ENCODE results near the gene DMD.

The DMD gene

GRCh38 chrX:31633349-31633748 is 1578.0 kb downstream of the DMD start:
- H3K4me3 ChIP-seq (ENCODE audit: low read length) = no peak overlapping the region
- H3K9ac ChIP-seq (ENCODE audit: low read length) = no peak overlapping the region
- H4K20me1 ChIP-seq (ENCODE audit: insufficient read depth, low read length) = no peaks in the 10 kb centered on the region
- TF ChIP-seq, protein P1, sequence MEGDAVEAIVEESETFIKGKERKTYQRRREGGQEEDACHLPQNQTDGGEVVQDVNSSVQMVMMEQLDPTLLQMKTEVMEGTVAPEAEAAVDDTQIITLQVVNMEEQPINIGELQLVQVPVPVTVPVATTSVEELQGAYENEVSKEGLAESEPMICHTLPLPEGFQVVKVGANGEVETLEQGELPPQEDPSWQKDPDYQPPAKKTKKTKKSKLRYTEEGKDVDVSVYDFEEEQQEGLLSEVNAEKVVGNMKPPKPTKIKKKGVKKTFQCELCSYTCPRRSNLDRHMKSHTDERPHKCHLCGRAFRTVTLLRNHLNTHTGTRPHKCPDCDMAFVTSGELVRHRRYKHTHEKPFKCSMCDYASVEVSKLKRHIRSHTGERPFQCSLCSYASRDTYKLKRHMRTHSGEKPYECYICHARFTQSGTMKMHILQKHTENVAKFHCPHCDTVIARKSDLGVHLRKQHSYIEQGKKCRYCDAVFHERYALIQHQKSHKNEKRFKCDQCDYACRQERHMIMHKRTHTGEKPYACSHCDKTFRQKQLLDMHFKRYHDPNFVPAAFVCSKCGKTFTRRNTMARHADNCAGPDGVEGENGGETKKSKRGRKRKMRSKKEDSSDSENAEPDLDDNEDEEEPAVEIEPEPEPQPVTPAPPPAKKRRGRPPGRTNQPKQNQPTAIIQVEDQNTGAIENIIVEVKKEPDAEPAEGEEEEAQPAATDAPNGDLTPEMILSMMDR (IDR thresholded peaks at IDR 0.05; ENCODE audit: low read depth, low read length) = no peak
- no peak for TF ChIP-seq EZH2phosphoT487 (IDR thresholded peaks at IDR 0.05; ENCODE audit: low read depth)
- H3K9me3 ChIP-seq (ENCODE audit: insufficient read depth, low read length) = no peaks in the 10 kb centered on the region
- no peaks in the 10 kb centered on the region for H3K36me3 ChIP-seq (replicated peaks; ENCODE audit: low read depth, low read length)
- no peak overlapping the region for H3K27ac ChIP-seq (ENCODE audit: low read length)
- H3K4me2 ChIP-seq (ENCODE audit: low read length) = no peak overlapping the region
- H3K27me3 ChIP-seq (ENCODE audit: low read depth, low read length) = no peaks in the 10 kb centered on the region
- H2AFZ ChIP-seq (ENCODE audit: low read depth, low read length) = no peak overlapping the region
- H3K4me1 ChIP-seq (ENCODE audit: low read length) = peaks cover 44% of the 10 kb centered on the region
- no peaks in the 10 kb centered on the region for H3K79me2 ChIP-seq (ENCODE audit: low read length)

DNA sequence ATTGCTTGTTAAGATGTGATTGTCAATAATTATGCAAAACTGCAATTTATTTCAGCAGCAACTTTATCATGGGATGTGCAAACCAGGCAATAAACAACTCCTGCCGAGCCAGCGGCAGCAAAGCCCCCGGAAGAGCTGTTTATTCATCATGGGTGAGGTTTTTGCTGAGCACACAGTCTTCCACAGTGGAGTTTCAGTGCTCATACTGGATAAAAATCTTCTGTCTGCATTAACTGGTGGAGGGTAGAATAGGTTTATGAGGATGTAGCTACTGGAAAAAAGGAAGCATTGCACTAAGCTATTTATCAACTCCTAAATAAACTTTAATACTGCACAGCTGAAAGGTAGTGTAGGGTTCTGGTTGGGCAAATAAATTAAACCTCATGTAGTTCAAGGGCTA is 1582.2 kb downstream of the DMD start:
- TF ChIP-seq, protein P1 (IDR thresholded peaks at IDR 0.05; ENCODE audit: low read depth, low read length) = no peak
- TF ChIP-seq EZH2phosphoT487 (IDR thresholded peaks at IDR 0.05; ENCODE audit: low read depth) = no peak
- Histone ChIP-seq H3K27me3 (ENCODE audit: low read depth, low read length) (no peaks in the 10 kb centered on the region), H2AFZ (ENCODE audit: low read depth, low read length) (no peak overlapping the region), H3K4me3 (ENCODE audit: low read length) (no peak overlapping the region), H3K36me3 (replicated peaks; ENCODE audit: low read depth, low read length) (no peaks in the 10 kb centered on the region), H3K79me2 (ENCODE audit: low read length) (no peaks in the 10 kb centered on the region), H3K4me1 (ENCODE audit: low read length) (peaks cover 57% of the 10 kb centered on the region), H4K20me1 (ENCODE audit: insufficient read depth, low read length) (no peaks in the 10 kb centered on the region), H3K9ac (ENCODE audit: low read length) (no peak overlapping the region), H3K4me2 (ENCODE audit: low read length) (peak overlapping the region; percentile 59), H3K9me3 (ENCODE audit: insufficient read depth, low read length) (no peaks in the 10 kb centered on the region), H3K27ac (ENCODE audit: low read length) (no peak overlapping the region)

DNA sequence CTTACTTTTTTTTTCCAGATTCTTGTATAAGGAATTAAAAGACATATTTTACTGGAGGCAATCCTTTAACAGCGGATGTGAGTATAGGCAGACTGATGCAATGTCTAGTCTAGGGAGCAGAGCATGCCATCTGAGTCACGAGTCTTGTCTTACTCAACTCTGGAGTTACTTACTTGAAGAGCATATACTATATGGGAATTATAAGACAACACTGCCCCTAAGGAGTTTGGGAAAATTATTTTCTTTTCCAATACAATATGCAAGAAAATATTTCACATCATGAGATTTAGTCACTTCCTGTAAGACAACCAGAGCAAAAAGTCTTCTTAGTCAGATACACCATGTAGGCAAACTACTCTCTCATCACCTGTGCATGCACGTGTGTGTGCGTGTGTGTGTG is 1602.2 kb downstream of the DMD start:
- H3K4me2 ChIP-seq (ENCODE audit: low read length) = peak overlapping the region; percentile 31
- H3K79me2 ChIP-seq (ENCODE audit: low read length) = no peaks in the 10 kb centered on the region
- H3K9ac ChIP-seq (ENCODE audit: low read length) = peak overlapping the region; percentile 13; the same call in 1 of the 2 replicates
- peaks cover 16% of the 10 kb centered on the region for H3K9me3 ChIP-seq (ENCODE audit: insufficient read depth, low read length)
- H2AFZ ChIP-seq (ENCODE audit: low read depth, low read length) = peak overlapping the region; percentile 61; the same call in 1 of the 2 replicates
- peak overlapping the region; percentile 31 for H3K27ac ChIP-seq (ENCODE audit: low read length)
- TF ChIP-seq EZH2phosphoT487 (IDR thresholded peaks at IDR 0.05; ENCODE audit: low read depth) = no peak
- TF ChIP-seq, protein P1 (IDR thresholded peaks at IDR 0.05; ENCODE audit: low read depth, low read length) = no peak
- H3K27me3 ChIP-seq (ENCODE audit: low read depth, low read length) = no peaks in the 10 kb centered on the region
- H4K20me1 ChIP-seq (ENCODE audit: insufficient read depth, low read length) = no peaks in the 10 kb centered on the region
- H3K4me1 ChIP-seq (ENCODE audit: low read length) = peaks cover 37% of the 10 kb centered on the region
- H3K36me3 ChIP-seq (replicated peaks; ENCODE audit: low read depth, low read length) = peaks cover 25% of the 10 kb centered on the region
- H3K4me3 ChIP-seq (ENCODE audit: low read length) = no peak overlapping the region

DNA sequence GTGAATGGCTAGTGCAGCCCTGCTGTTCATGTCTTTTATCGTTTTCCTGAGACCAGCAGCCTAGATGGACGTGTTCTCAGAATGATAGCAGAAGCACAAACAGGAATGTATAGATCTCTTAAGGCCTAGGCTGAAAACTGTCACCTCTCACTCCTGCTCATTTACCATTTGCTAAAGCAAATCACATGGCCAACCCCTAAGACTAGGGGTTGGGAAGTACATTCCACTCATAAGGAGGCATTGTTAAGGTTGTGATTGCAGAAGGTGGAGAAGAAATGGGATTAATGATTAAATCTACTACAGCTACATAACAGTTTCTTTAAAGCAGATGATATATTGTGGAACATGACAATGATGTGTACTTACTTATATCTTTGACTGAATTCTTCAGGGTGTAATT is 1602.7 kb downstream of the DMD start:
- H3K4me2 ChIP-seq (ENCODE audit: low read length) = peak overlapping the region; percentile 31
- TF ChIP-seq EZH2phosphoT487 (IDR thresholded peaks at IDR 0.05; ENCODE audit: low read depth) = no peak
- TF ChIP-seq, protein P1 (IDR thresholded peaks at IDR 0.05; ENCODE audit: low read depth, low read length) = no peak
- H4K20me1 ChIP-seq (ENCODE audit: insufficient read depth, low read length) = no peaks in the 10 kb centered on the region
- H3K36me3 ChIP-seq (replicated peaks; ENCODE audit: low read depth, low read length) = peaks cover 25% of the 10 kb centered on the region
- H2AFZ ChIP-seq (ENCODE audit: low read depth, low read length) = no peak overlapping the region
- peaks cover 42% of the 10 kb centered on the region for H3K4me1 ChIP-seq (ENCODE audit: low read length)
- H3K27me3 ChIP-seq (ENCODE audit: low read depth, low read length) = no peaks in the 10 kb centered on the region
- H3K9ac ChIP-seq (ENCODE audit: low read length) = 0 out of 2 replicates have a peak overlapping the region, but pooled peaks have one; percentile 1
- no peaks in the 10 kb centered on the region for H3K79me2 ChIP-seq (ENCODE audit: low read length)
- peaks cover 16% of the 10 kb centered on the region for H3K9me3 ChIP-seq (ENCODE audit: insufficient read depth, low read length)
- peak overlapping the region; percentile 31 for H3K27ac ChIP-seq (ENCODE audit: low read length)
- no peak overlapping the region for H3K4me3 ChIP-seq (ENCODE audit: low read length)

Measured in OCI-LY3 (cell line).